GM23338 (cell line): Measurements from ENCODE around the gene PPP1R37.

ENCODE experiments used
- CREB1 ChIP-seq: fragments of 250-450 bp; sonication (Bioruptor Pico); IDR thresholded peaks from 2 replicates; pipeline ENCODE4 v1.5.0; 2020; ENCODE audit warnings: low read depth, mild to moderate bottlenecking, moderate library complexity
- CTCF ChIP-seq, 2 experiments: fragments of 200-600 bp in 1 of 2; sonication (generic) in 1 of 2; conservative IDR thresholded peaks; 2 replicates each; pipeline versions ENCODE4 v1.5.1 to v1.6.1; 2016 to 2017; ENCODE audit warnings: antibody characterized with exemption in 2 of 2, low read depth in 2 of 2, mild to moderate bottlenecking in 2 of 2, moderate library complexity in 1 of 2
- EZH2 ChIP-seq: fragments of 200-600 bp; sonication (generic); IDR thresholded peaks from one replicate; pipeline ENCODE4 v1.8.0; 2017; ENCODE audit warnings: antibody characterized with exemption, mild to moderate bottlenecking, low read depth; ENCODE audit not compliant: unreplicated experiment
- EZH2phosphoT487 ChIP-seq: fragments of 200-600 bp; sonication (generic); IDR thresholded peaks from one replicate; pipeline ENCODE4 v1.8.1; 2018; ENCODE audit warnings: antibody characterized with exemption; ENCODE audit not compliant: unreplicated experiment
- JUNB ChIP-seq: IDR thresholded peaks from one replicate; pipeline ENCODE4 v1.6.1; 2016; ENCODE audit warnings: antibody characterized with exemption; ENCODE audit not compliant: unreplicated experiment
- NANOG ChIP-seq: IDR thresholded peaks from 2 replicates; pipeline ENCODE4 v1.6.1; 2016; ENCODE audit warnings: antibody characterized with exemption, borderline replicate concordance
- POLR2AphosphoS5 ChIP-seq: IDR thresholded peaks from 2 replicates; pipeline ENCODE4 v1.6.1; 2016; ENCODE audit warnings: antibody characterized with exemption, low read depth
- REST ChIP-seq: IDR thresholded peaks from one replicate; pipeline ENCODE4 v1.6.1; 2018; ENCODE audit warnings: antibody characterized with exemption; ENCODE audit not compliant: unreplicated experiment
- TF ChIP-seq, protein P1 (sequence below): IDR thresholded peaks from 2 replicates; pipeline ENCODE4 v1.6.1; 2016; ENCODE audit warnings: antibody characterized with exemption

DNA sequence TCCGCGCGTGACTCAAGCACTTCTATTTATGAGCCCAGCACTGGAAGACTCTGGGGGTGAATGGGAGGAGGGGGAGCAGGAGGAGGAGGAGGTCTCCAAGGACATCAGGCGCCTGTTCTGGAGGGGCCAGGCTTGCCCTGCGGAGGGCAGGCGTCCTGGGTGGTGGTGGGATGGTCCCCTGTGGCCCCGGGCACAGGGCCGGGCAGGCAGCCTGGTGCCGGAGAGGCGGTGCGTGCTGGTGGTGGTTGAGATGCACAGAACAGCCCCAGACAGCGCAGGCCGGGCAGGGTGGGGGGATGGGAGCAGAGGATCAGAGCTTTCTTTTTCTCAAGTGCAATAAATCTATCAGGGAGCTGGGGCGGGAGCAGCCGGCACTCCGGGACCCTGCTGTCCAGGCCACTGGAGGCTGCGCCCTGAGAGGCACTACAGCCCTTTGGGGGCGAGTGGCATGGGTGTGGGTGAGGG lies 53.8 kb downstream of the PPP1R37 start:
- TF ChIP-seq CTCF (conservative IDR thresholded peaks at IDR 0.05; ENCODE audit: low read depth in 2 of 2) (no peak), EZH2phosphoT487 (no peak), NANOG (no peak), REST (no peak), POLR2AphosphoS5 (no peak), JUNB (no peak), EZH2 (no peak), CREB1 (CRISPR knock-in tag) (no peak)
- TF ChIP-seq, protein P1, sequence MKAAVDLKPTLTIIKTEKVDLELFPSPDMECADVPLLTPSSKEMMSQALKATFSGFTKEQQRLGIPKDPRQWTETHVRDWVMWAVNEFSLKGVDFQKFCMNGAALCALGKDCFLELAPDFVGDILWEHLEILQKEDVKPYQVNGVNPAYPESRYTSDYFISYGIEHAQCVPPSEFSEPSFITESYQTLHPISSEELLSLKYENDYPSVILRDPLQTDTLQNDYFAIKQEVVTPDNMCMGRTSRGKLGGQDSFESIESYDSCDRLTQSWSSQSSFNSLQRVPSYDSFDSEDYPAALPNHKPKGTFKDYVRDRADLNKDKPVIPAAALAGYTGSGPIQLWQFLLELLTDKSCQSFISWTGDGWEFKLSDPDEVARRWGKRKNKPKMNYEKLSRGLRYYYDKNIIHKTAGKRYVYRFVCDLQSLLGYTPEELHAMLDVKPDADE = no peak
